IPS DF 6.9 (cell line): ENCODE data around the gene SNAI3.

Experiments used
- DNase-seq: peaks from one replicate; pipeline ENCODE4 v3.0.0-alpha.2; 2013; ENCODE audit warnings: low read depth, low spot score
- H3K27ac ChIP-seq: one replicate; pipeline ENCODE4 v1.5.1; 2013; ENCODE audit warnings: low read length, control low read depth
- H3K27me3 ChIP-seq: 2 replicates; pipeline ENCODE4 v1.6.1; 2013; ENCODE audit warnings: mild to moderate bottlenecking, low read length; ENCODE audit not compliant: control insufficient read depth, insufficient read depth
- H3K36me3 ChIP-seq: 2 replicates; pipeline ENCODE4 v1.6.1; 2013; ENCODE audit warnings: low read length; ENCODE audit not compliant: control insufficient read depth, insufficient read depth
- H3K4me1 ChIP-seq: 2 replicates; pipeline ENCODE4 v1.6.1; 2013; ENCODE audit warnings: low read length; ENCODE audit not compliant: control insufficient read depth, insufficient read depth
- H3K4me3 ChIP-seq: 2 replicates; pipeline ENCODE4 v1.5.1; 2013; ENCODE audit warnings: mild to moderate bottlenecking, low read length
- H3K9me3 ChIP-seq: 2 replicates; pipeline ENCODE4 v1.6.1; 2013; ENCODE audit warnings: low read length, inconsistent platforms; ENCODE audit not compliant: control insufficient read depth, insufficient read depth
- WGBS: extraction: QIAGEN DNeasy Blood & Tissue Kit; methylation state at CpG from one replicate; pipeline ENCODE4 v1.1.7; 2013; ENCODE audit warnings: mixed read lengths, missing lambda C conversion rate; ENCODE audit not compliant: insufficient read length, insufficient coverage; 5-methylcytosine and 5-hydroxymethylcytosine counted together

The SNAI3 gene

DNA sequence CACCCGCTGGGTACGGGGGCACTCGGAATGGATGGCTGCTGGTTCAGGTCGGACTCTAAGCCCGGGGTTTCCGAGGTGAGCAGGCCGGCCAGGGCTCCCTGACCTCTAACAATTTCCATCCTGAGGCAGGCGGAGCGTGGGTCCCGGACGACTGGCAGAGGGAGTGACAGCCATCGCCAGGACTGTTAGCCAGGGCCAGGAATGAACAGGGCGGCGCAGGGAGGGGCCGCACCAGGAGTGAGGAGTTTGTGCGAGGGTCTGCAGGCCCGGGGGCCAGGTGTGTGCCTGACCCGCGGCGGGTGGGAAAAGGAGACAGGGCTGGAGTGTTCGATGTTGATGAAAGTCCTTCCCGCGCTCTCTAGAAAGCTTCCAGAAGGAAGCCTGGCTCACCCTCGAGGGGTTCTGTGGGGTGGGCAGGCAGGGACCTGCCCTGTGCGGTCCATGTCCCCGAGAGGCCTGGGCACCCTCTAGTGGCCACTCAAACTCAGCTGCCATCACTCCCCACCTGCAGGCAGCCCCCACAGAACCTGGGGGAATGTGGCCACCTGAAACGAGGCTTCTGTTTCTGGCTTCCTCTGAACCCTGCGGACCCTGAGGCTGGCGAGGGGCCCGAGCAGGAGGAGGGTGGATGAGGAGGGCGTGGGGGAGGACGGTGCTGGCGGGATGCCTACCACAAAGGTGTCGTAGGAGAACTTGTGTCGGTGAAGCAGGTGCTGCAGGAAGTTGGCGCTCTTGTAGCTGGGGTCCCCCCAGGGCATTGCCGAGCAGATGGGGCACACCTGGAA, 11.7 kb upstream of the SNAI3 start:
- DNase-seq: no peak

DNA sequence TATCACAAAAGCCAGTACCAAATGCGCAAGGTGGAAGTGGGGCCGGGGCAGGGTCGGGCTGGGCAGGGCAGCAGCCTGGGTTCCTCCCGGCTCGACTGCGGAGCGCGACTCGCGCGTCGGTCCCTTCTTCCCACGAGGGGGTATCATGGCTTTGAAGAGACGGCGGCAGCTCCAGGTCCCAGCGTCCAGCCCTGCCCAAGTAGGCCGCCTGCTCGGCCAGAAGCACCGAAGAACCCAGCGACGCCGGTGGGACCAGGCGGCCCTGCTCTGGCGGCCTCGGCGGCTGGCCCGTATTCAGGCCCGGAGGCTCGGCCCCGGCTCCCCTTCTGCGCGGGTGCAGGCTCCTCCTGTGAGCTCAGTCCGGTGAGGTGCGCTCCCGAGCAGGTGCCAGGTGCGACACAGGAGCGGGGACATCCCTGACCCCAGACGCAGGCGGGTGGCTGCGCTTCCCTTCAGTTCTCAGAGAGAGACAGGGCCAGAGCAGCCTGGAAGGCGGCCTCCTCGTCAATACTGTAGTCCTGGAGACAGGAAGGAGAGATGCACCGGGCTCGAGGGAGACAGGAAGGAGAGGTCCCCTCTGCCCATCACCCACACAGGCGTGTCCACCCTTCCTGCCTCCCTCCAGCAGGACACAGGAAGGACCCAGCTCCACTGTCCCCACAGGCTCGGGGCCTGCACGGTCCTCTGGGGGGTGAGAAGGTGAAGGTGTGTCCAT, 11.0 kb upstream of the SNAI3 start:
- no peaks in the 10 kb centered on the region for H3K27me3 ChIP-seq
- H3K4me3 ChIP-seq: no peak overlapping the region
- no peaks in the 10 kb centered on the region; the same call in 1 of the 2 replicates for H3K4me1 ChIP-seq
- no peak overlapping the region for H3K27ac ChIP-seq
- H3K9me3 ChIP-seq: no peaks in the 10 kb centered on the region
- WGBS: no CpG with 5 or more reads among the region's 47 CpGs
- no peak for DNase-seq
- H3K36me3 ChIP-seq: peaks cover 19% of the 10 kb centered on the region; the same call in 1 of the 2 replicates

More for the DNA sequence above, 11.7 kb upstream of the SNAI3 start:
- Histone ChIP-seq H3K4me3 (no peak overlapping the region), H3K27me3 (no peaks in the 10 kb centered on the region), H3K36me3 (peaks cover 19% of the 10 kb centered on the region; the same call in 1 of the 2 replicates), H3K9me3 (no peaks in the 10 kb centered on the region), H3K27ac (no peak overlapping the region), H3K4me1 (no peaks in the 10 kb centered on the region; the same call in 1 of the 2 replicates)
- no CpG with 5 or more reads among the region's 37 CpGs for WGBS

DNA sequence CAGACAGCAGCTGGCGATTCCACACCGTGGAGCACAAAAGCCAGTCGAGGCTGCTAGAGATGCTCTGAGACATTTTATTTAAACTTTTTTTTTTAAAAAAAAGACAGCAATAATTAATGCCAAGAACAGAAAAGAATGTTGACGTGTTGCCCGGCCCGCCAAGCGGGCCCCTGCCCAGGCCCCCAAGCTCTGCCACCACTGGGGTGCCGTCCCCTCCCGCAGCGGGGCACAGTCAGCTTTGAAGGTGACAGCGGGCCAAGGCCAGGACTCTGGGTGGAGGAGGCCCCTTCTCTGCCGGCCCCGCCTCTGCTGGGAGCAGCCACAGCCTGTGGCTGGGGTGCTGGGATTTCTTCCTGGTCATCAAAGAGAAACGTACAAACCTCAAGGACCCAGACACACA, 10.1 kb upstream of the SNAI3 start:
- no peaks in the 10 kb centered on the region for H3K9me3 ChIP-seq
- peaks cover 19% of the 10 kb centered on the region; the same call in 1 of the 2 replicates for H3K36me3 ChIP-seq
- DNase-seq: no peak
- no peaks in the 10 kb centered on the region for H3K27me3 ChIP-seq
- WGBS: no CpG with 5 or more reads among the region's 14 CpGs
- H3K4me3 ChIP-seq: no peak overlapping the region
- no peak overlapping the region for H3K27ac ChIP-seq
- no peaks in the 10 kb centered on the region; the same call in 1 of the 2 replicates for H3K4me1 ChIP-seq

DNA sequence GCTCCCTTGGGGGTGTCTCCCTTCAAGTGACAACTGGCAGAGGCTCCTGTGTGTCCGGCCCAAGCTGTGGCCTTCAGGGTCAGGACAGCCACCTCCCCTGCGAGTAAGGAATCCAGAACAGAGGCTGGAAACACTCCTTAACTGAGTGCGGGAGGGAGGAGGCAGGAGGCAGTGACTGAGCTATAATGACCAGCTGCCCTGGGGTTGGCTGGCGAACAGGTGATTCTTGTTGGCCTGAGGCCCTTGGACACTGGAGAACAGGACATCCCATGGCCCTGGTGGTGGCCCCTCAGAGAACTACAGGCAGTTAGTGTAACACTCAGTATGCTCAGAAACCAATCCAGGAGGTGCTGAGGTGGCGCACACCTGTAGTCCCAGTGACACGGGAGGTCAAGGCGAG, 9.4 kb upstream of the SNAI3 start:
- Histone ChIP-seq H3K27me3 (no peaks in the 10 kb centered on the region), H3K27ac (no peak overlapping the region), H3K36me3 (peaks cover 19% of the 10 kb centered on the region; the same call in 1 of the 2 replicates), H3K4me1 (no peaks in the 10 kb centered on the region; the same call in 1 of the 2 replicates), H3K9me3 (no peaks in the 10 kb centered on the region), H3K4me3 (no peak overlapping the region)
- no CpG with 5 or more reads among the region's 7 CpGs for WGBS
- no peak for DNase-seq

DNA sequence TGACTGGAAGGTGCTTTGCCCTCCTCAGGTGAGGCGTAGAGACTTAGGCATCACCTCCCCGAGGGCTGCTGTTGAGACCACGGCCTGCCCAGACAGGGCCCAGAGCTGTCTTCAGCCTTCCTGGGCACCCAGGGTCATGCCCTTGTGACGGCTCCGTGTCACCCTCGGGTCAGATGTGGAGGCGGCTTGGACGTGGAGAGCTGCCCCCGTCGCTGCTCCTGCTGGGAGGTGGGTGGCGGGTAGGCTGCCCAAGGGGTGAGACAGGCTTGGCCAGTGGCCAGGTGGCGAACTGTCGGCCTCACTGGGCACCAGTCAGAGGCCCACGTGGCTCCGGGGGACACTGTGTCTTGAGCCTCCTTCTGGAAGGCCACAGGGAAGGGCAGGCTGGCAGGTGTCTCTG, 8.9 kb upstream of the SNAI3 start:
- Histone ChIP-seq H3K36me3 (peaks cover 16% of the 10 kb centered on the region; the same call in 1 of the 2 replicates), H3K9me3 (no peaks in the 10 kb centered on the region), H3K4me1 (no peaks in the 10 kb centered on the region; the same call in 1 of the 2 replicates), H3K27me3 (no peaks in the 10 kb centered on the region), H3K27ac (no peak overlapping the region), H3K4me3 (no peak overlapping the region)
- no peak for DNase-seq
- WGBS: no CpG with 5 or more reads among the region's 15 CpGs

DNA sequence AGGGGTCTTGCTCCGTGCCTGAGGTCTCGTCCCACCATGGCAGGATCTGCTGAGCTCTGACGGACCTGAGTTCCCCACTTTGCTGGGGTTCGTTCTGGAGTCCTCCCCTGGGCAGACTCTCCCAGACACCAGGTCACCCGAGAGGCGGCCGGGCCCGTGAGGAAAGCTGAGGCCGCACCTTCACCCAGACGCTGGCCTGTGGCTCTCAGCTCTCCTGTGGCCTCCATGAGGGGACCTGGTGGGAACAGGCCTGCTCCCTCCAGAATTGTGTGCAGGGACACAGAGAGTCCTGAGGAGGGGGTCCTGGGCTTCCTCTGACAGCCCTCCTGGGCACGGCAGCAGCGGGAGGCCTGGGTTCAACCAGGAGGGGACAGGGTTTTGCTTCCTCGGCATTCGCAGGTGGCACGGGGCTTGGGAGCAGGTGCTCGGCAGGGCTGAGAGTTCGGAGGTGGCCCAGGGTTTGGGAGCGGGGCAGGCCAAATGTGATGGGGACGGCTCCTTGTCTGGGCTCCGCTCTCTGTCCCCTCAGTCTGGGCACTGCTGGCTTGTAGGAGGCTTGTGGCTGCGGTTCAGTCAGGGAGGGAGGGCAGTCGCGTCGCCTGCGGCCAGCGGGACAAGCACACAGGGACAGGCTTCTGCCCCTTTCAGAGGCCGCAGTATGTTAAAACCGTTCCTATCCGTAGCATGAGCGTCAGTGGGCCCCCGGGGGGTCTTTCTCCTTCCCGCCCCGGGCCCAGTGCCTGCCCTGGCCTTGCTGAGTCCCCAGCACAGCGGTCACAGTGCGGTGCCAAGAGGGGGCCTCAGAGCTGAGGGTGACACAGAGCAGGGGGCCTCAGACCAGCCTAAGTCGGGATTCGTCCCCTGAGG, 8.1 kb upstream of the SNAI3 start:
- Histone ChIP-seq H3K27me3 (no peaks in the 10 kb centered on the region), H3K4me3 (no peak overlapping the region), H3K4me1 (no peaks in the 10 kb centered on the region; the same call in 1 of the 2 replicates), H3K9me3 (no peaks in the 10 kb centered on the region), H3K36me3 (peaks cover 16% of the 10 kb centered on the region; the same call in 1 of the 2 replicates), H3K27ac (no peak overlapping the region)
- no CpG with 5 or more reads among the region's 37 CpGs for WGBS
- DNase-seq: no peak

DNA sequence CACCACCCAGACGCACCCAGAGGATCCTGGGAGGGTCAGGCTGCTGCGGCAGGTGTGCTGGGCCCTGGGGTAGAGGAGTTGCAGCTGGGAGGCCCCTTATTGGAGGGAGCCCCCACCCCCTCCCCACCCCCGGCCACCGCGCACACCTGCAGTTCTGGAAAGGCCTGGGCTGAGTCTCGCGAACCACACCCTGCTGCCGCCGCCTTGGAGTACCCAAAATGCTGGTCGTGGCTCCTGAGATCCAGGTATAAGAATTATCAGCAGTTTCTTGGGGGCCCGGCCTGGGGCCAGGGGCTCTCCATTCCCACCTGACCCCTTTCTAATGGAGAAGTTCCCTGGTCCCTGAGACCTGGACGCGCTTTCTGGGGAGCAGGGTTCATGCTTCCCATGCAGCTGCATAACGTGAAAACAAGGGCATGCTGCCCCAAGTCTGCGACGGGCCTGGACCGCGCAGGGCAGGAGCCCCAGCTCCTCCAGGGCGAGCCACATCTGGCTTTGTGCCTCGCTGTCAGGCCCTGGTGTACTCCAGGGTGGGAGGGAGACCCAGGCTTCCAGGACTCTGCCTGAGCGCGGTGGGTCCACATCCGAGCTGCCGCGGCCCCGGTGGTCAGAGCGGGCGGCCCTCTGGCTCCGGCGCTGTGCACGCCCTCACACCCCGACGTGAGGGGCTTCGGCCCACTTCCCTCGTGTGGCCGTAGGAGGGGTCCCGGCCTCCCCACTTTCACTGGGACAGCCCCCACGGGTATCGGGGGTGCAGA, 7.3 kb upstream of the SNAI3 start:
- Histone ChIP-seq H3K9me3 (no peaks in the 10 kb centered on the region), H3K27me3 (no peaks in the 10 kb centered on the region), H3K4me1 (no peaks in the 10 kb centered on the region; the same call in 1 of the 2 replicates), H3K36me3 (peaks cover 13% of the 10 kb centered on the region; the same call in 1 of the 2 replicates), H3K4me3 (no peak overlapping the region; the same call in 1 of the 2 replicates), H3K27ac (no peak overlapping the region)
- no peak for DNase-seq
- WGBS: no CpG with 5 or more reads among the region's 39 CpGs

DNA sequence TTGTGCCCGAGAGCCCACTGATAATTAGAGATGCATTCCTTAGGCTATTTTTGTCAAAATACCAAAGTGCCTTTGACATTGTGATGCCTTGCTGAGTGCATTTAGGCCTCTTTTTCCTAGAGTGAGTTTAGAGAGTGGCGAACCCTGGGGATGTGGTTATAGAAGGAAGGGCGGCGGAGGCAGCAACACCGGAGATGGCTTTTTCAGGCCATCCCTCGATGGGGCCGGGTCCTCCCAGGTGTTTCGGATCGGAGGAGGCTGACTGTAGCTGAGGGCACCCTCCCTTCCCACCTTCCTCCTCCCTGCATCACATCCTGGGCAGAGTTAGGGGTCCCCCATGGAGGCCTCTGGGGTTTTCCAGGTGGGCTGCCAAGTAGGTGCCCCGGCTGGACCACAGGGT, 6.6 kb upstream of the SNAI3 start:
- no CpG with 5 or more reads among the region's 10 CpGs for WGBS
- H3K36me3 ChIP-seq: peaks cover 9% of the 10 kb centered on the region; the same call in 1 of the 2 replicates

DNA sequence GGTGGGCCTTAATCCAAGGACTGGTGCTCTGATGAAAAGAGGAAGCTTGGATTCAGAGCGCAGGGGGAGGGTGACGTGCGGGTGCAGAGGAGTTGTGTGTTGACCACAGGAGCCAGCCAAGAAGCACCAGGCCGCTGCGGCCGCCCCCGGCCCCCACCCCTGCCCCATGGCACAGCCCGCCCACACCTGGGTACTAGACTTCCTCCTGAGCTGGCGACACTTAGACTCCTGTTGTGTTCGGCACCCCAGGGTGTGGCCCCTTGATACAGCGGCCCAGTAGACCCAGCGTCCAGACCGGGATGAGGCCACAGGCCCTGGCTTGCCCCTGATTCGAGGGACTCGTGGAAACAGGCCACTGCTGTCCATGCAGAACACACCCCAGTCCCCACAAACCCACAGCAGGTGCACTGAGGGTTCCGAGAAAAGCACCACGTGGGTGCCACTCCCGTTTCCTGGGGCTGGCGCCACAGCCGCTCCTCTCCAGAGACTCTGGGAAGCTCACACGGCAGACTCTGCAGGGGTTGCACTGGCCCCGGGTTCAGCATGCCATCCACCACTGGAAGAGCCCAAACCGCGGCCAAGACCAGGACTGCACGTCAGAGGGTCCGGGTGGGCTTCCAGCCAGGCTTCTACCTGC, 5.7 kb upstream of the SNAI3 start:
- Histone ChIP-seq H3K4me3 (no peak overlapping the region), H3K27ac (no peak overlapping the region), H3K9me3 (no peaks in the 10 kb centered on the region), H3K36me3 (peaks cover under 1% of the 10 kb centered on the region; the same call in 1 of the 2 replicates), H3K4me1 (no peaks in the 10 kb centered on the region), H3K27me3 (no peaks in the 10 kb centered on the region)
- WGBS: no CpG with 5 or more reads among the region's 26 CpGs
- DNase-seq: no peak

More for the DNA sequence above, 6.6 kb upstream of the SNAI3 start:
- no peaks in the 10 kb centered on the region for H3K27me3 ChIP-seq
- no peak for DNase-seq
- H3K4me3 ChIP-seq: no peak overlapping the region
- H3K27ac ChIP-seq: no peak overlapping the region
- H3K9me3 ChIP-seq: no peaks in the 10 kb centered on the region
- no peaks in the 10 kb centered on the region; the same call in 1 of the 2 replicates for H3K4me1 ChIP-seq
